ENCODE data around the gene ZMIZ1. TPM values are rescaled to one million over a fixed set of nuclear protein-coding genes. Genes with fewer than 3 reads are reported as not detected.

The ZMIZ1 gene
- total RNA-seq, 1 experiment from 2014 or later = 34.2 TPM

- no peaks in the 10 kb centered on the region for H3K27me3 ChIP-seq (ENCODE audit: control insufficient read depth, insufficient read depth, low read length)
- intact Hi-C loops (cut with micrococcal nuclease; ENCODE audit: unreplicated experiment) (no loop called here), in situ Hi-C loops (cut with HindIII; ENCODE audit: low pct_unique_long_range_greater_than_20kb, low sequenced_read_pairs) (no loop called here)
- no peaks in the 10 kb centered on the region for H3K9me3 ChIP-seq (ENCODE audit: control insufficient read depth, insufficient read depth, low read depth, low read length)
- no TSS peak for BruUV-seq (replicated peaks)
- DNase-seq (ENCODE audit: low read depth, low spot score) = no peak
- no peak overlapping the region for H3K4me3 ChIP-seq (ENCODE audit: low read depth in 2 of 2, low read length in 2 of 2)
- H3K4me1 ChIP-seq (ENCODE audit: control insufficient read depth, insufficient read depth, low read length) = no peaks in the 10 kb centered on the region
- no peak overlapping the region for H3K27ac ChIP-seq (ENCODE audit: low read length)
- H3K36me3 ChIP-seq (ENCODE audit: control insufficient read depth, insufficient read depth, low read length) = no peaks in the 10 kb centered on the region
- no peak for ATAC-seq
- CTCF ChIA-PET = no interaction called here
- TF ChIP-seq POLR2AphosphoS5 (IDR thresholded peaks at IDR 0.05; ENCODE audit: low read depth, low read length) (no peak), TCF7L2 (IDR thresholded peaks at IDR 0.05; ENCODE audit: low read depth, low read length) (no peak), REST (IDR thresholded peaks at IDR 0.05; ENCODE audit: insufficient read depth in 1 of 2, low read depth in 2 of 2, low read length in 1 of 2) (no peak), SIN3A (IDR thresholded peaks at IDR 0.05; ENCODE audit: borderline replicate concordance, insufficient read depth, low read depth, low read length) (no peak), CTCF (IDR thresholded peaks at IDR 0.05) (no peak)
- POLR2A ChIA-PET = no interaction called here
Measured at GRCh38 chr10:79252971-79253370, 184.2 kb downstream of the ZMIZ1 start.

DNA sequence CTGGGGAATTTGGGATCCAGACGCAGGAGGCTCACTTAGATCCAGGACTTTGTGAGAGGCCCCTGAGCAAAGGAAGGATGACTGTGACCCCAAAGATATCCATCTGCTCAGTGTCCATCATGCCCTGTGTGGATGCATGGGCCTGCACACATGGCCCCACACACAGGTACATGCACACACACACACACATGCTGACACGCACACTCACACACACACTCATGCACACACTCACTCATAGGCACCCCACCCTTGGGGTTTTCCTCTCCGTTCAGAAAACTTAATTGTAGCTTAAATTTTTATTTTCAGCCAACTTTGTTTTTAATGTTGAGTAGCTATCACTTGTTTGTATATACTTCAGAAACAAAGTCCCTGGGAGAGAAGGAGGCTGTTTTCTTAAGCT is 184.9 kb downstream of the ZMIZ1 start:
- Histone ChIP-seq H3K36me3 (ENCODE audit: control insufficient read depth, insufficient read depth, low read length) (no peaks in the 10 kb centered on the region), H3K4me3 (ENCODE audit: low read depth in 2 of 2, low read length in 2 of 2) (no peak overlapping the region), H3K27me3 (ENCODE audit: control insufficient read depth, insufficient read depth, low read length) (no peaks in the 10 kb centered on the region), H3K9me3 (ENCODE audit: control insufficient read depth, insufficient read depth, low read depth, low read length) (no peaks in the 10 kb centered on the region), H3K4me1 (ENCODE audit: control insufficient read depth, insufficient read depth, low read length) (no peaks in the 10 kb centered on the region), H3K27ac (ENCODE audit: low read length) (no peak overlapping the region)
- DNase-seq (ENCODE audit: low read depth, low spot score) (no peak), ATAC-seq (no peak)
- intact Hi-C loops (cut with micrococcal nuclease; ENCODE audit: unreplicated experiment) = no loop called here
- ChIA-PET CTCF (no interaction called here), POLR2A (no interaction called here)
- BruUV-seq (replicated peaks) = no TSS peak
- in situ Hi-C loops (cut with HindIII; ENCODE audit: low pct_unique_long_range_greater_than_20kb, low sequenced_read_pairs) = no loop called here
- TF ChIP-seq TCF7L2 (IDR thresholded peaks at IDR 0.05; ENCODE audit: low read depth, low read length) (no peak), SIN3A (IDR thresholded peaks at IDR 0.05; ENCODE audit: borderline replicate concordance, insufficient read depth, low read depth, low read length) (no peak), CTCF (IDR thresholded peaks at IDR 0.05) (no peak), POLR2AphosphoS5 (IDR thresholded peaks at IDR 0.05; ENCODE audit: low read depth, low read length) (no peak), REST (IDR thresholded peaks at IDR 0.05; ENCODE audit: insufficient read depth in 1 of 2, low read depth in 2 of 2, low read length in 1 of 2) (no peak)
